Panc1 (cell line): ENCODE measurements around the gene SMAP1. TPM values are rescaled to one million over a fixed set of nuclear protein-coding genes. Genes with fewer than 3 reads are reported as not detected.

ENCODE experiments used
- ATAC-seq: fragments of 200-7000 bp; cut with Tn5 transposase; 2 replicates; pipeline ENCODE4 v1.9.1; 2020; ENCODE audit warnings: mild to moderate bottlenecking, moderate library complexity
- BruUV-seq: library from RNA; stranded (reverse); fragments of 400-500 nt; replicated peaks from 2 replicates; lab custom pipeline; 2021; lab: Mats Ljungman, UMichigan
- CTCF ChIA-PET: fragments of 300-600 bp; sonication (Branson Sonifier 250); formaldehyde crosslinking; loops from one replicate; lab custom pipeline; 2022; ENCODE audit warnings: antibody characterized with exemption; lab: Charles Lee
- POLR2A ChIA-PET: fragments of 300-600 bp; sonication (Branson Sonifier 250); formaldehyde crosslinking; loops from one replicate; lab custom pipeline; 2022; ENCODE audit warnings: antibody characterized with exemption; lab: Charles Lee
- DNase-seq: peaks from one replicate; pipeline ENCODE4 v3.0.0-alpha.2; 2010; ENCODE audit warnings: low read depth, low spot score
- H3K27ac ChIP-seq: 2 replicates; pipeline ENCODE4 v1.5.1; 2011; ENCODE audit warnings: mild to moderate bottlenecking, low read length, inconsistent platforms
- H3K27me3 ChIP-seq: fragments of 200-500 bp; sonication (Bioruptor generic); 2 replicates; pipeline ENCODE4 v1.6.0; 2014; ENCODE audit warnings: low read length, inconsistent platforms; ENCODE audit not compliant: control insufficient read depth, insufficient read depth
- H3K36me3 ChIP-seq: fragments of 200-500 bp; sonication (Bioruptor generic); 2 replicates; pipeline ENCODE4 v1.5.1; 2014; ENCODE audit warnings: inconsistent platforms, mild to moderate bottlenecking, low read length, moderate library complexity; ENCODE audit not compliant: control insufficient read depth, insufficient read depth
- H3K4me1 ChIP-seq: 2 replicates; pipeline ENCODE4 v1.5.1; 2011; ENCODE audit warnings: inconsistent platforms, mild to moderate bottlenecking, low read length, moderate library complexity; ENCODE audit not compliant: control insufficient read depth, insufficient read depth
- H3K4me3 ChIP-seq, 2 experiments: 2 replicates each; pipeline ENCODE4 v1.5.1; 2011 to 2012; ENCODE audit warnings: low read depth in 2 of 2, low read length in 2 of 2, mild to moderate bottlenecking in 2 of 2, inconsistent platforms in 1 of 2, moderate library complexity in 1 of 2
- H3K9me3 ChIP-seq: fragments of 200-500 bp; sonication (Bioruptor generic); 2 replicates; pipeline ENCODE4 v1.5.1; 2014; ENCODE audit warnings: low read depth, mild to moderate bottlenecking, inconsistent platforms, low read length, moderate library complexity; ENCODE audit not compliant: control insufficient read depth, insufficient read depth
- CTCF ChIP-seq: fragments of 450-650 bp; IDR thresholded peaks from 2 replicates; pipeline ENCODE4 v1.5.1; 2017; ENCODE audit warnings: mild to moderate bottlenecking
- POLR2AphosphoS5 ChIP-seq: IDR thresholded peaks from 2 replicates; pipeline ENCODE4 v1.6.1; 2012; ENCODE audit warnings: mild to moderate bottlenecking, low read depth, low read length, moderate library complexity
- REST ChIP-seq, 2 experiments: IDR thresholded peaks; 2 replicates each; pipeline ENCODE4 v1.6.1; 2011 to 2012; ENCODE audit warnings: low read depth in 2 of 2, control low read depth in 1 of 2, low read length in 1 of 2, mild to moderate bottlenecking in 1 of 2, moderate library complexity in 1 of 2; ENCODE audit not compliant: insufficient read depth in 1 of 2
- SIN3A ChIP-seq: IDR thresholded peaks from 2 replicates; pipeline ENCODE4 v1.6.1; 2012; ENCODE audit warnings: low read depth, mild to moderate bottlenecking, low read length, moderate library complexity, borderline replicate concordance; ENCODE audit not compliant: insufficient read depth
- TCF7L2 ChIP-seq: IDR thresholded peaks from 2 replicates; pipeline ENCODE4 v1.6.1; 2011; ENCODE audit warnings: mild to moderate bottlenecking, low read depth, low read length, inconsistent platforms
- in situ Hi-C: cut with HindIII; loops from 2 replicates; pipeline ENCODE4 v1.10.0; 2016; ENCODE audit warnings: low sequenced_read_pairs, low pct_unique_long_range_greater_than_20kb
- intact Hi-C: fragments of 100-400 bp; cut with micrococcal nuclease; formaldehyde crosslinking; loops from one replicate; pipeline ENCODE4 v1.10.0; 2022; ENCODE audit not compliant: unreplicated experiment
- total RNA-seq: library from RNA; stranded (reverse); gene quantifications from one replicate; pipeline ENCODE4 v1.2.1, GENCODE V29; 2021; ENCODE audit not compliant: unreplicated experiment

The SMAP1 gene
- total RNA-seq, 1 experiment from 2014 or later: 41.9 TPM

DNA sequence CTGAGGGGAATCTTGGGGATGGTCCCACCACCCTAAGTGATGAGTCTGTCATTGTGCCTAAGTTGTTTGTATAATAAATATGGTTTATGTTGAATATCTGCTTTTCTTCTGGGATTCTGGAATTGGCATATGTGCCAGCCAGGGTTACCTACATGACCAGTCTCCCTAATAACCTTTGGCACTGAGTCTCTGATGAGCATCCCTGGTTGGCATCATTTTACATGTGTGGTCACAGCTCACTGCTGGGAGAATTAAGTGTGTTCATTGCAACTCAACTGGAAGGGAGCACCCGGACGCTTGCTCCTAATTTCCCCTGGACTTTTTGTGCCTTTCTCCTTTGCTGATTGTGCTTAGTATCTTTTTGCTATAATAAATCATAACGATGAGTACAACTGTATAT, 8.1 kb downstream of the SMAP1 start:
- POLR2A ChIA-PET: no interaction called here
- intact Hi-C loops (no loop called here), in situ Hi-C loops (no loop called here)
- no TSS peak for BruUV-seq
- Histone ChIP-seq H3K27ac (no peak overlapping the region), H3K36me3 (no peaks in the 10 kb centered on the region), H3K4me1 (peaks cover 14% of the 10 kb centered on the region; the same call in 1 of the 2 replicates), H3K27me3 (no peaks in the 10 kb centered on the region), H3K9me3 (no peaks in the 10 kb centered on the region), H3K4me3 (no peak overlapping the region)
- CTCF ChIA-PET: no interaction called here
- TF ChIP-seq TCF7L2 (no peak), REST (IDR thresholded peaks at IDR 0.05; ENCODE audit: insufficient read depth in 1 of 2, low read depth in 2 of 2, low read length in 1 of 2) (no peak), CTCF (no peak), SIN3A (no peak), POLR2AphosphoS5 (no peak)
- DNase-seq (no peak), ATAC-seq (no peak)

DNA sequence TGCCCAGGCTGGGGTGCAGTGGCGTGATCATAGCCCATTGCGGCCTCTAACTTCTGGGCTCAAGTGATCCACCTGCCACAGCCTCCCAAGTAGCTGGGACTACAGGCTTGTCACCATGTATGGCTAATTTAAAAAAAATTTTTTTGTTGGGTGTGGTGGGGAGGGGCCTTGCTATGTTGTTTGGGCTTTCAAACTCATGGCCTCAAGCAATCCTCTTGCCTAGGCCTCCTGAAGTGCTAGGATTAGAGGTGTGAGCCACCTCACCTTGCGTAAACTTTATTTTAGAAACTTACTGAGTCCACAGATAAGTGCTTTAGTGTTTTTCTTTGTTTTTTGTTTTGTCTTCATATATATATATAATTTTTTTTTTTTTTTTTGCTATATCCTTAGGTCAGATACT, 9.1 kb downstream of the SMAP1 start:
- H3K4me1 ChIP-seq: peaks cover 14% of the 10 kb centered on the region; the same call in 1 of the 2 replicates
- ATAC-seq (no peak), DNase-seq (no peak)
- no peaks in the 10 kb centered on the region for H3K36me3 ChIP-seq
- H3K27me3 ChIP-seq: no peaks in the 10 kb centered on the region
- in situ Hi-C loops: no loop called here
- intact Hi-C loops: no loop called here
- H3K4me3 ChIP-seq: no peak overlapping the region
- BruUV-seq: no TSS peak
- ChIA-PET CTCF (interaction anchor here (0.7 kb wide), 1 partner anchor 334 kb away, joined by 4 read pairs; no protein-coding TSS in a partner anchor), POLR2A (interaction anchor here (0.6 kb wide), 1 partner anchor 922 kb away, joined by 5 read pairs; no protein-coding TSS in a partner anchor)
- no peak for TF ChIP-seq SIN3A
- TF ChIP-seq POLR2AphosphoS5: no peak
- no peak for TF ChIP-seq REST (IDR thresholded peaks at IDR 0.05; ENCODE audit: insufficient read depth in 1 of 2, low read depth in 2 of 2, low read length in 1 of 2)
- TF ChIP-seq TCF7L2: no peak
- TF ChIP-seq CTCF: no peak
- H3K9me3 ChIP-seq: no peaks in the 10 kb centered on the region
- no peak overlapping the region for H3K27ac ChIP-seq
